MV-4-11 (cell line): ENCODE measurements around the gene SLC4A5.
"Not testable (repeated sequence)": the region's sequence is repeated elsewhere in the genome, so short reads cannot be mapped to it uniquely, and the experiment has no call there.

Experiments
- DNase-seq: peaks from one replicate; lab custom pipeline; 2025; lab: John Stamatoyannopoulos, UW

SLC4A5 gene

DNA sequence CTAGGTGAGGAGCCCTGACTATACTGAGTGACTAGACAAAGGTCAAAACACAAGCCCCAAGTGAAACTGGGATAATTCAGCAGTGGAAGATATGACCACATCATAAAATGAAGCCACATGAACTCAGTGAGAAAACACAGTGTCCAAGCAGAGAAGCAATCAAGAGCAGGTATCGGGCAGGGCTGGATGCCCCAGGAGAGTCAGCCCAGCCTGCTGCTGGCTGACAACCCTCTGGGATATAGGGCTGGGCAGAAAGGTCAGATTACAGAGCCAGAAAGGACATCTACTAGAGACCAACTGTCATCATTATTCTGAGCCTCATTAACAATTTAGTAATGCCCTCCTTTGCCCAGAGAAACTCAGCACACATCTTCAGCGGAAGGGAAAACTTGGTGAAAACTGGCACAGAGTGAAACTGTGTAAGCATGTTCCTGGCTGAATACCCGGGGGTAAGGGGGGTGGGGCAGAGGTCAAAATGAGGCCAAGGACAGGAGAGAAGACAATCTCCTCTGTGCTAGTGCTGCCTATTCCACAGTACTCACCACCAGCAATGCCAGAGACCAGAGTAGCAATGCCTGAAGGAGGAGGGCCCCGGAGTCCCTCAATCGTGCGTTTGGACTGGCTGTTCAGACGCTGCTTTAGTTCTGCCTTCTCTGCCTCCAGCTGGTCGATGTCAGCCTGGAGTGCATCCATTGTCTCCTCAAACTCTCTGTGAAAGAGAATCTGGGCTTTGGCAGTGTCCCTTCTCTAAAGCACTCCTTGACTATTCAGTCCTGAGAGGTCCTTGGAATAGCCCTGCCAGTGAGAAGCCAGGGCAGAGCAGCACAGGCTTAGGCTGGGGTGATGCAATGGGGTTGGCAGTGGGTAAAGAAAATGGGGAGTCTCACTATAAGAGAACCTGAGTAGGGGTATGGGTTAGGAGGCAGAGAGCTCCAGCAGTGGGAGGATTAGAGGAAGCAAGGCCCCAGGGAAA lies 21.6 kb upstream of the SLC4A5 start:
- no peak for DNase-seq

GRCh38 chr2:74361327-74361726 lies 18.1 kb upstream of the SLC4A5 start:
- no peak for DNase-seq

DNA sequence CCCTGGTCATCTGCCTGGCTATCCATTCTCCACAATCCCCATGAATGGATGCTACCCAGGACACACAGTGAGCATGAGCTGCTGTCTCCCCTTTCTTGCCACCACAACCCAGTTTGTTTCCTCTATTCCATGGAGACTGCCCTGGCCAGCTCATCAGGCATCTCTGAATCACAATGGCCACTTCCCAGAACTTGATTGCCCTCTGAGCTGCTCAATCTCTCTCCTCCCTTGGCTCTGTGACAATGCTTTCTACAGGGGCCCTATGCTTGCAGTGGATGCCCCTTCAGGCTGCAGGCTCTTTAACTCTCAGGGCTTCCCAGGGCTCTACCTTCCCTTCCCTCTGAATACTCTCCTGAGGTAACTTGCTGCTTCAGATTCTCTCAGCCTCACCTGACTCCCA lies 14.4 kb upstream of the SLC4A5 start:
- no peak for DNase-seq

GRCh38 chr2:74349889-74350288 lies 6.7 kb upstream of the SLC4A5 start:
- DNase-seq = no peak

DNA sequence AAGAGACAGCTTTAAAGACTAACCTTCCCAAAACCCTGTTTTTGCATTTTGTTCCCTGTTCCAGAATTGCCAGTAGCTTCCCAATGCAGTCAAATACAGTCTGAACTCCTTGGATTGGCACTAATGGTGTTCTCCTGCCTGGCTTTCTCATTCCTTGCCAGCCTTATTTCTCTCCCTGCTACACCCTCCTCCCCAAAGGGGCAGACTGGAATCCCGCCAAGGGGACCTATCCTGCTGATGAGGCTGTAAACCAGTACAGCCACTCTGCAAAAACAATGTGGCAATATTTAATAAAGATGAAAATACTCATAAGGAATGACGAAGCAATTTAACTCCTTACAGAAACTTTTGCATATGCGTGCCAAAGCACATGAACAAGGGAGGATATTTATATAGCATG lies 4.5 kb upstream of the SLC4A5 start:
- DNase-seq = no peak

GRCh38 chr2:74347303-74347702 lies 4.1 kb upstream of the SLC4A5 start:
- no peak for DNase-seq

- DNase-seq = no peak
These were observed 2.2 kb upstream of the SLC4A5 start for GRCh38 chr2:74345272-74345943.

DNA sequence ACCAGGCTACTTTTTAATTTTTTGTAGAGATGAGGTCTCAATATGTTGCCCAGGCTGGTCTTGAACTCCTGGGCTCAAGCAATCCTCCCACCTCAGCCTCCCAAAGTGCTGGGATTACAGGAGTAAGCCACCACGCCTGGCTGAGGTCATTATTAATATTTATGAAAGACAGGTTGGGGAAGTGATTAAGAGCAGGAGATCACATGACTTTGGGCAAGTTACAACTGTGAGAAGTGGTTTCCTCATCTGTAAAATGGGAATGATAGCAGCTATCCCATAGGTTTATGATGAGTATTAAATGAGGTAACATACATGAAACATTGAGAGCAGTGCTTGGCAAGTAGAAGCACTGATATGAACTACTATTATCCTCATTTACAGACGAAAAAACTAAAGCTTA lies 7.0 kb downstream of the SLC4A5 start:
- DNase-seq = not testable (repeated sequence)

- peak; percentile 36 for DNase-seq
These were observed 8.3 kb downstream of the SLC4A5 start for GRCh38 chr2:74334931-74335333.

- no peak for DNase-seq
These were observed 9.2 kb downstream of the SLC4A5 start for GRCh38 chr2:74333896-74334586.

DNA sequence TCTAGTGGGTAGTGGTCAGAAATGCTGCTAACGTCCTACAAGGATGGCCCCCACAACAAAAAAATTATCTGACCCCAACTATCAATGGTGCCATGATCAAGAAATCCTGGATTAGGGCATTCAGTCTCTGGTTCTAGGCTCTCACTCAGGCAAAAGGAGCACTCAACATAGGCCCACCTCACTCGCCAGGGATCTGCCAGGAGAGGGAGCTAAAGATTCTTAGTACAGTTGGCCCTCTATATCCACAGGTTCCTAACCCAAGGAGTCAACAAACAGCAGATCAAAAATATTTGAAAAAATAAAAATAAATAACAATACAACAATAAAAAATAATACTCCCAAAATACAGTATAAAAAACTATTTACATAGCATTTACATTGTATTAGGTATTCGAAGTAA lies 10.0 kb downstream of the SLC4A5 start:
- DNase-seq = peak; percentile 28

DNA sequence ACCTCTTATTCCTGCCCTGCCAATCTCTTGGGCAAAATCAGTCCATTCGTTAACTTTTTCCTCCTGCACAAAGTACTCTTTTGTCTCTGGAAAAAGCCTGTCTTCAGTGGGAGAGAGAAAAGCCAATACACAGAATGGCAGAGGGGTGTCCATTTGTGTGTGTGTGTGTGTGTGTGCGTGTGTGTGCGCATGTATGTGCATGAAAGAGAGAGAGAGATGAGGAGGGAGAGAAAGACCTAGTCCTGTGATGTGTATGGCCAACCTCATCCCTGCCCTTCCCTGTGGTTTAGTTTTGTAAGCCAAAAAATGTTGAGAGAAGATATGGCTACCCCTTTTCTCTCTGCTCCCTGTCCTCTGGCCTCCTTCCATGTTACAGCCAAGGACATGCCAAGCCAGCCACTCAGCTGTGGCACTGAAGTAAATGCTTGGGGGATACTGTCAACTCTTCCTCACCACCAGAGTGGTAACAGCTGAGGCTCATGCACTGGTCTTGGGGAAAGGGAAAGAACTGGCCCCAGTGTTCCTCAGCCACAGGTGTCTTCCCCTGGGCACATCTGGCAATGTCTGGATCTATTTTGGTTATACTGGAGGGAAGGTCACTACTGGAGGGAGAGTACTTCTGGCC lies 10.6 kb downstream of the SLC4A5 start:
- no peak for DNase-seq

DNA sequence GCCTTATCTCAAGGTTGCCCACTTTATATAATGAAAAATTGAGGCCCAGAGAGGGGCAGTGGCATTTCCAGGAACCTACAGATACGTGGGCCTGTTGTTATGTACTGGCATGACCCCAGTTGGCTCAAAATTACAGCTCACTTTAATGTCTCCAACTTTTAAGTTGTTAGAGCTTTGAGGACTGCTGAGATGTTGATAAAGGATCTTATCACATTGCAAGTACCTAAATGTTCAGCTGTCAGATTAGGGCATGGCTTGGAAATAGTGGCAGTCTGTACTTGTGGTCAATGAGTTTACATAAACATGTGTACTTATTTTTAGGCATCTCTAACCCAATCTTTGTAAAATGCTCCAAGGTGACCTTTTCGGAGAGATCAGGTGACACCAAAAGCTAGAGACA lies 14.6 kb downstream of the SLC4A5 start:
- DNase-seq = no peak

- no peak for DNase-seq
These were observed 15.1 kb downstream of the SLC4A5 start for GRCh38 chr2:74328074-74328473.

GRCh38 chr2:74327627-74328026 lies 15.6 kb downstream of the SLC4A5 start:
- no peak for DNase-seq

- DNase-seq = peak; percentile 5
These were observed 16.0 kb downstream of the SLC4A5 start for GRCh38 chr2:74327199-74327598.

DNA sequence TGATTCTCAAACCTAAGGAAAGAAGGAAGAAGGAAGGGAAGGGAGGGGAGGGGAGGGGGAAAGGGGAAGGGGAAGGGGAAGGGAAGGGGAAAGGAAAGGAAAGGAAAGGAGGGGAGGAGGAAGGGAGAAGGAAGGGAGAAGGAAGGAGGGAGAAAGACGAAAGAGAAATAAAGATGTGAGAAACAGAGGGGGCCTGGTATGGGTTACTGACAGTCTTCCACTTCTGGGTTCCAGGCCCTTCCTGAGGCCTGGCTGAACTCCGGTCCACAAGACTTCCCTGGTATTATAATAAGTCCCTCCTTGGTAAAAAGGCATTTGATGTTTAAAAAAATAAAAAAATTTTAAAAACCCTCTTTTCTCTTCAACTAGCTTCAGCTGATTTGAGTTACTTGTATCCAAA lies 17.4 kb downstream of the SLC4A5 start:
- no peak for DNase-seq

- no peak for DNase-seq
These were observed 21.5 kb downstream of the SLC4A5 start for GRCh38 chr2:74321737-74322136.

GRCh38 chr2:74317701-74318100 lies 25.5 kb downstream of the SLC4A5 start:
- DNase-seq = no peak

DNA sequence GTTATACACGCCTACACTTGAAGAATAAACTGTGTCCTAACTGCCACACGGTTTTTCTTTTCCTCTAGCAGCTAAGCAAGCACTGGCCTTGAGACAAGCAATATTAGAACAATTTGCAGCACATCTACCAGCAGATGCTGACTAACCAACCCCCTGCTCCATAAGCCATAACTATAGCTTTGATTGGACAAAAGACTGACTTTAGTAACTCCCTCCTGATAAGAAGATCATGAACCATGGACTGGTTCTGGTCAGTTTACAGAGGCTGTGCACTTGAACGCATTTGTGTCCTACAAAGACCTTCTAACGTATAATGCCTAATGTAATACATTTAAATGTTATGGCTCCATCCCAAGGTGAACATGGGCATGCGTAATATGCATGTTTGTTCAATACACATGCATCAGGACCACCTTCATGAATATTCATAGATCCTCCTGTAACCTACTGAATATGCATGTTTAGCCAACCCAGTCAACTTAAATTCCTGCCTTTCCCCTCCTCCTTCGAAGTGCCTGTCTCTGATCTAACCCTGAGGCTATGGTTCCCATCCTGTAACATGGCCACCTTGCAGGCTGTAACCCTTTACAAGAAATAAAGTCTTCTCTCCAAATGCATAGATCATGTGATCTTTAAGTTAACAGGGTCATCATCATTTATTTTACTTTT lies 26.5 kb downstream of the SLC4A5 start:
- DNase-seq = no peak

DNA sequence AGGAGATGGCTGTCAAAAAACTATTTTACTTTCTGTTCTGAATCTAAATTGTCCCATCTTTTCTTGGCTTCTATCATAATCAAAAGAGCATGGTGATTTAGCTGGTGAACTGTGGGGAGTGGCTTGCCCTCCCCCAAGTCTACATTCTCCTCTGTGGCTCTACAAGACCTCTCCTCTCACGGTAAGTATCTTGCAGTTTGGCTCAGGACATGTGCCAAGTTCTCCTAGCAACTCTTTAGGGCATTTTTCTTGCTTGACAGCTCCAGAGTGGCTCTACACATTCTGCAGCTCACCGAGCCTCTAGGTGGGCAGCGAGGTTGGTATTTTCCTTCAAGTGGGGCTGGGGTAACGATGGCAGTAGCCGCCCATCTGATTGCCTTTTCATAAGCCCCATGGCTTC lies 29.1 kb downstream of the SLC4A5 start:
- DNase-seq = no peak

DNA sequence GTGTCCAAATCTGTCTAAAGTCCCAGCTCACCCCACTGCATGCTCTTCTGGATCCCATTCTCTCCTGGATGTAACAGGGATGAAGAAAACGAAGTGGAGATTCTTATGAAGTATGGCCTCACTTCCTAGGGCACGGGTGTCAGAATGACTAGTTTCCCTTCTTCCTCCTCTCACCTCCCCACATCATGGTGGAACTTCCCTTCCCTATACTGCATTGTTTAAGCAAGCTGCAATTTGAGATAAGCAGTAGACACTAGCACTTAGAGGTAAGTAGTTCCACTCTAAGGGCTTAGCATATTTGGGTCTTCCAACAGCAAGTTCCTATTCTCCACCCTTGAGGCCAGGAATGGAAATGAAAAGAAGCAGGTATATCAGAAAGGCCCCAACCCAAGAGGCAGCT lies 29.7 kb downstream of the SLC4A5 start:
- DNase-seq = no peak
